GM23338 (cell line): ENCODE results near the gene SCYGR4. TPM values are rescaled to one million over a fixed set of nuclear protein-coding genes. Genes with fewer than 3 reads are reported as not detected.

Experiments used
- ATAC-seq: fragments of 200-7000 bp; cut with Tn5 transposase; 3 replicates; pipeline ENCODE4 v1.9.1; 2020
- DNase-seq: peaks from one replicate; pipeline ENCODE4 v3.0.0-alpha.2; 2015; ENCODE audit warnings: low spot score
- H2AFZ ChIP-seq: fragments of 200-600 bp; sonication (generic); 2 replicates; pipeline ENCODE4 v1.8.0; 2016; ENCODE audit warnings: antibody characterized with exemption, mild to moderate bottlenecking, moderate library complexity
- H3F3A ChIP-seq: fragments of 200-600 bp; sonication (generic); replicated peaks from 2 replicates; pipeline ENCODE4 v1.8.0; 2017; ENCODE audit warnings: antibody characterized with exemption, mixed run types, low read depth
- H3K27ac ChIP-seq: fragments of 200-600 bp; sonication (generic); 2 replicates; pipeline ENCODE4 v1.6.1; 2016; ENCODE audit warnings: low read depth
- H3K27me3 ChIP-seq: fragments of 200-600 bp; sonication (generic); 2 replicates; pipeline ENCODE4 v1.8.0; 2016; ENCODE audit warnings: mild to moderate bottlenecking, mixed run types, moderate library complexity; ENCODE audit not compliant: insufficient read depth
- H3K36me3 ChIP-seq: fragments of 200-600 bp; sonication (generic); 2 replicates; pipeline ENCODE4 v1.8.0; 2016; ENCODE audit warnings: mild to moderate bottlenecking; ENCODE audit not compliant: insufficient read depth
- H3K4me1 ChIP-seq: fragments of 200-600 bp; sonication (generic); 2 replicates; pipeline ENCODE4 v1.8.0; 2016; ENCODE audit warnings: mild to moderate bottlenecking, moderate library complexity; ENCODE audit not compliant: insufficient read depth
- H3K4me2 ChIP-seq: fragments of 200-600 bp; sonication (generic); 2 replicates; pipeline ENCODE4 v1.7.1; 2017; ENCODE audit warnings: mixed run types
- H3K4me3 ChIP-seq: fragments of 200-600 bp; sonication (generic); 2 replicates; pipeline ENCODE4 v1.6.1; 2016; ENCODE audit warnings: mixed run types
- H3K79me2 ChIP-seq: fragments of 200-600 bp; sonication (generic); replicated peaks from 2 replicates; pipeline ENCODE4 v1.8.0; 2017; ENCODE audit warnings: mild to moderate bottlenecking; ENCODE audit not compliant: insufficient read depth
- H3K9me2 ChIP-seq: fragments of 200-600 bp; sonication (generic); 2 replicates; pipeline ENCODE4 v1.8.0; 2017; ENCODE audit not compliant: insufficient read depth
- H4K20me1 ChIP-seq: fragments of 200-600 bp; sonication (generic); replicated peaks from 2 replicates; pipeline ENCODE4 v1.8.0; 2017; ENCODE audit warnings: mild to moderate bottlenecking; ENCODE audit not compliant: insufficient read depth
- H3K27ac Mint-ChIP-seq: 2 replicates; pipeline ENCODE4 v1.8.0; 2020; ENCODE audit warnings: inconsistent platforms, mild to moderate bottlenecking, moderate library complexity, mixed read lengths
- H3K27me3 Mint-ChIP-seq: 3 replicates; pipeline ENCODE4 v1.8.0; 2022; ENCODE audit warnings: low read depth, mild to moderate bottlenecking, moderate library complexity, mixed read lengths, inconsistent platforms; ENCODE audit not compliant: insufficient read depth, poor library complexity
- H3K36me3 Mint-ChIP-seq: 3 replicates; pipeline ENCODE4 v1.8.0; 2021; ENCODE audit warnings: low read depth, mild to moderate bottlenecking, inconsistent platforms, moderate library complexity, mixed read lengths
- H3K4me1 Mint-ChIP-seq: 3 replicates; pipeline ENCODE4 v1.8.0; 2020; ENCODE audit warnings: mild to moderate bottlenecking, inconsistent platforms, mixed read lengths
- H3K4me3 Mint-ChIP-seq: 3 replicates; pipeline ENCODE4 v1.8.0; 2021; ENCODE audit warnings: moderate library complexity, mild to moderate bottlenecking, inconsistent platforms, mixed read lengths
- H3K9me3 Mint-ChIP-seq: 3 replicates; pipeline ENCODE4 v1.8.0; 2020; ENCODE audit warnings: moderate library complexity, mild to moderate bottlenecking, inconsistent platforms, mixed read lengths
- CREB1 ChIP-seq: fragments of 250-450 bp; sonication (Bioruptor Pico); IDR thresholded peaks from 2 replicates; pipeline ENCODE4 v1.5.0; 2020; ENCODE audit warnings: low read depth, mild to moderate bottlenecking, moderate library complexity
- CTCF ChIP-seq, 2 experiments: fragments of 200-600 bp in 1 of 2; sonication (generic) in 1 of 2; conservative IDR thresholded peaks; 2 replicates each; pipeline versions ENCODE4 v1.5.1 to v1.6.1; 2016 to 2017; ENCODE audit warnings: antibody characterized with exemption in 2 of 2, low read depth in 2 of 2, mild to moderate bottlenecking in 2 of 2, moderate library complexity in 1 of 2
- EZH2phosphoT487 ChIP-seq: fragments of 200-600 bp; sonication (generic); IDR thresholded peaks from one replicate; pipeline ENCODE4 v1.8.1; 2018; ENCODE audit warnings: antibody characterized with exemption; ENCODE audit not compliant: unreplicated experiment
- NANOG ChIP-seq: IDR thresholded peaks from 2 replicates; pipeline ENCODE4 v1.6.1; 2016; ENCODE audit warnings: antibody characterized with exemption, borderline replicate concordance
- POLR2AphosphoS5 ChIP-seq: IDR thresholded peaks from 2 replicates; pipeline ENCODE4 v1.6.1; 2016; ENCODE audit warnings: antibody characterized with exemption, low read depth
- REST ChIP-seq: IDR thresholded peaks from one replicate; pipeline ENCODE4 v1.6.1; 2018; ENCODE audit warnings: antibody characterized with exemption; ENCODE audit not compliant: unreplicated experiment
- STAT1 ChIP-seq: IDR thresholded peaks from one replicate; pipeline ENCODE4 v1.6.1; 2016; ENCODE audit warnings: antibody characterized with exemption; ENCODE audit not compliant: unreplicated experiment
- ZNF114 ChIP-seq: fragments of 250-450 bp; sonication (Bioruptor Pico); IDR thresholded peaks from 2 replicates; pipeline ENCODE4 v1.5.0; 2020; ENCODE audit warnings: mild to moderate bottlenecking, moderate library complexity
- ZNF331 ChIP-seq: fragments of 250-450 bp; sonication (Bioruptor Pico); IDR thresholded peaks from 2 replicates; pipeline ENCODE4 v1.5.0; 2020; ENCODE audit warnings: low read depth, mild to moderate bottlenecking, moderate library complexity
- polyA plus RNA-seq: library from polyadenylated mRNA; unstranded; fragments of >200 nt; fragmentation: Nextera tagmentation; extraction: Ambion mirVana; gene quantifications from 2 replicates; pipeline ENCODE4 v1.2.1, GENCODE V29; 2016
- total RNA-seq: library from RNA; depleted of rRNA; stranded (reverse); fragments of >200 nt; shearing (Covaris generic); gene quantifications from 2 replicates; pipeline ENCODE4 v1.2.3, GENCODE V29; 2014

SCYGR4 gene
- total and polyA plus RNA-seq, 2 experiments from 2014 or later: not detected

- ATAC-seq: no peak
- H3K27me3 Mint-ChIP-seq: peaks cover 2% of the 10 kb centered on the region
These were observed 4.0 kb upstream of the SCYGR4 start for GRCh38 chr2:227613272-227613660.

GRCh38 chr2:227614246-227614645 lies 3.1 kb upstream of the SCYGR4 start:
- H3K9me3 Mint-ChIP-seq: no peaks in the 10 kb centered on the region
- Histone ChIP-seq H3K27me3 (no peaks in the 10 kb centered on the region), H3K4me3 (no peak overlapping the region), H3K9me2 (no peaks in the 10 kb centered on the region), H4K20me1 (no peaks in the 10 kb centered on the region), H3K79me2 (no peaks in the 10 kb centered on the region), H3K4me1 (peaks cover 7% of the 10 kb centered on the region; the same call in 1 of the 2 replicates), H3K27ac (no peak overlapping the region), H3K4me2 (no peak overlapping the region), H3K36me3 (no peaks in the 10 kb centered on the region), H2AFZ (no peak overlapping the region), H3F3A (no peaks in the 10 kb centered on the region)
- H3K4me3 Mint-ChIP-seq: no peak overlapping the region
- no peak overlapping the region for H3K27ac Mint-ChIP-seq
- peaks cover 4% of the 10 kb centered on the region for H3K27me3 Mint-ChIP-seq
- H3K36me3 Mint-ChIP-seq: no peaks in the 10 kb centered on the region
- ATAC-seq: no peak
- peaks cover 15% of the 10 kb centered on the region for H3K4me1 Mint-ChIP-seq
- no peak for DNase-seq
- no peak for TF ChIP-seq POLR2AphosphoS5
- no peak for TF ChIP-seq REST
- TF ChIP-seq ZNF114: no peak
- TF ChIP-seq NANOG: no peak
- TF ChIP-seq EZH2phosphoT487: no peak

More at GRCh38 chr2:227613272-227613660, 4.0 kb upstream of the SCYGR4 start:
- Histone ChIP-seq H3K4me2 (no peak overlapping the region), H4K20me1 (no peaks in the 10 kb centered on the region), H3K9me2 (no peaks in the 10 kb centered on the region), H2AFZ (0 out of 2 replicates have a peak overlapping the region, but pooled peaks have one; percentile 43), H3K27ac (no peak overlapping the region), H3F3A (no peaks in the 10 kb centered on the region), H3K36me3 (no peaks in the 10 kb centered on the region), H3K79me2 (no peaks in the 10 kb centered on the region), H3K4me1 (peaks cover 7% of the 10 kb centered on the region; the same call in 1 of the 2 replicates), H3K4me3 (no peak overlapping the region), H3K27me3 (no peaks in the 10 kb centered on the region)
- Mint-ChIP-seq H3K9me3 (no peaks in the 10 kb centered on the region), H3K27ac (no peak overlapping the region), H3K36me3 (no peaks in the 10 kb centered on the region), H3K4me1 (peaks cover 15% of the 10 kb centered on the region), H3K4me3 (no peak overlapping the region)
- TF ChIP-seq CTCF (conservative IDR thresholded peaks at IDR 0.05; ENCODE audit: low read depth in 2 of 2) (no peak), EZH2phosphoT487 (no peak), ZNF331 (CRISPR knock-in tag) (no peak), NANOG (no peak), STAT1 (no peak), CREB1 (CRISPR knock-in tag) (no peak)
- DNase-seq: no peak
